BLaER1 treated with 17β-estradiol and CSF1 and Interleukin-3, amounts not matched to agents 10 nM and 100 nM (cell line): ENCODE data around the gene AP1G2.
A peak's percentile ranks its signal among the peaks of the same experiment; 100 is the strongest.

Experiments used
- H3K27ac ChIP-seq, 11 experiments: shearing (Covaris generic); formaldehyde crosslinking; 2 replicates each; pipeline ENCODE4 v1.8.1; 2022
- H3K27me3 ChIP-seq, 11 experiments: shearing (Covaris generic); formaldehyde crosslinking; 2 replicates each; pipeline ENCODE4 v1.8.1; 2022
- H3K36me3 ChIP-seq, 11 experiments: shearing (Covaris generic); formaldehyde crosslinking; 2 replicates each; pipeline ENCODE4 v1.8.1; 2022
- H3K4me1 ChIP-seq, 10 experiments: shearing (Covaris generic); formaldehyde crosslinking; 2 replicates each; pipeline ENCODE4 v1.8.1; 2022
- H3K4me2 ChIP-seq, 11 experiments: shearing (Covaris generic); formaldehyde crosslinking; 2 replicates each; pipeline ENCODE4 v1.8.1; 2022
- H3K4me3 ChIP-seq, 10 experiments: shearing (Covaris generic); formaldehyde crosslinking; 2 replicates each; pipeline ENCODE4 v1.8.1; 2022
- H3K9ac ChIP-seq, 11 experiments: shearing (Covaris generic); formaldehyde crosslinking; 2 replicates each; pipeline ENCODE4 v1.8.1; 2022
- H3K9me3 ChIP-seq, 11 experiments: shearing (Covaris generic); formaldehyde crosslinking; replicated peaks in 1 of 11; 2 replicates each; pipeline ENCODE4 v1.8.1; 2022
- H4K20me1 ChIP-seq, 11 experiments: shearing (Covaris generic); formaldehyde crosslinking; 2 replicates each; pipeline ENCODE4 v1.8.1; 2022
- Cebpa-rat ChIP-seq, 11 experiments: shearing (Covaris generic); IDR thresholded peaks; 2 replicates each; pipeline ENCODE4 v1.8.1; 2022

The AP1G2 gene

GRCh38 chr14:23535943-23536342, 31.6 kb downstream of the AP1G2 start:
- peaks cover 6 to 18% (median 13%) of the 10 kb centered on the region in 10 experiments for H3K4me1 ChIP-seq
- no peak overlapping the region for H3K9ac ChIP-seq
- no peaks in the 10 kb centered on the region for H4K20me1 ChIP-seq
- no peak overlapping the region for H3K4me2 ChIP-seq
- peaks cover 0 to 28% (median 0%) of the 10 kb centered on the region in 11 experiments; a peak in 8 of 22 replicates for H3K36me3 ChIP-seq
- H3K27ac ChIP-seq, result no peak overlapping the region
- no peaks in the 10 kb centered on the region for H3K9me3 ChIP-seq
- H3K4me3 ChIP-seq, result no peak overlapping the region
- no peaks in the 10 kb centered on the region for H3K27me3 ChIP-seq
- no peak for TF ChIP-seq Cebpa-rat (IDR thresholded peaks at IDR 0.05)

- H3K4me3 ChIP-seq, result no peak overlapping the region
- no peak overlapping the region for H3K27ac ChIP-seq
- H3K4me2 ChIP-seq, result no peak overlapping the region
- H3K9ac ChIP-seq, result no peak overlapping the region
- H3K36me3 ChIP-seq, result peaks cover 0 to 28% (median 0%) of the 10 kb centered on the region in 11 experiments; a peak in 8 of 22 replicates
- H3K4me1 ChIP-seq, result peaks cover 18 to 30% (median 26%) of the 10 kb centered on the region in 10 experiments
- H3K27me3 ChIP-seq, result no peaks in the 10 kb centered on the region
- TF ChIP-seq Cebpa-rat (IDR thresholded peaks at IDR 0.05), result no peak
- H4K20me1 ChIP-seq, result no peaks in the 10 kb centered on the region
- no peaks in the 10 kb centered on the region for H3K9me3 ChIP-seq
These were observed 33.7 kb downstream of the AP1G2 start for GRCh38 chr14:23533652-23534435.

DNA sequence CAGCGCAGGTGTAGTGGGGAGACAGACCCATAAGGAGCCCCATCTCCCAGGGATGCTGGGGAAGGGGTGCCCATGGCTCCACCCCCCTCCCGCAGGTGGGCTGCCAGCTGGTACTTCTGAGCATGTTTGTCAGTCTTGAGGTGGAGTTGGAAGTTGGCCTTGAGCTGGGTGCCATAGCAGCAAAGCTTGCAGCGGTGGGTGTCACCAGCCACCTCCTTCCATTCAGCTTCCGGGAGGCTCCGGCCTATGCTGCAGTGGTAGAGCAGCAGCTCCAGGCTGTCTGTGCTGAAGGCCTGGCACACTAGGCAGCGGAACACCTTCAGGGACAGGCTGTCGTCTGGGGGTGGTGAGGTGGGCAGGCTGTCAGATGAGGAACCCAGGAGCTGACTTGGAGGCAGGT, 34.9 kb downstream of the AP1G2 start:
- H3K27me3 ChIP-seq, result no peaks in the 10 kb centered on the region
- H3K4me1 ChIP-seq, result peaks cover 18 to 27% (median 23%) of the 10 kb centered on the region in 10 experiments
- H3K4me2 ChIP-seq, result no peak overlapping the region
- no peaks in the 10 kb centered on the region for H4K20me1 ChIP-seq
- no peak overlapping the region for H3K9ac ChIP-seq
- no peak overlapping the region for H3K27ac ChIP-seq
- no peak overlapping the region for H3K4me3 ChIP-seq
- H3K36me3 ChIP-seq, result peaks cover 0 to 28% (median 0%) of the 10 kb centered on the region in 11 experiments; a peak in 8 of 22 replicates
- no peak for TF ChIP-seq Cebpa-rat (IDR thresholded peaks at IDR 0.05)
- no peaks in the 10 kb centered on the region for H3K9me3 ChIP-seq

GRCh38 chr14:23531391-23531790, 36.2 kb downstream of the AP1G2 start:
- H3K27me3 ChIP-seq, result no peaks in the 10 kb centered on the region
- H4K20me1 ChIP-seq, result peaks cover 0 to 5% (median 0%) of the 10 kb centered on the region in 11 experiments; a peak in 1 of 22 replicates
- H3K9me3 ChIP-seq, result no peaks in the 10 kb centered on the region
- peaks cover 0 to 28% (median 4%) of the 10 kb centered on the region in 11 experiments; a peak in 10 of 22 replicates for H3K36me3 ChIP-seq
- H3K9ac ChIP-seq, result peak overlapping the region in 4 of 11 experiments; percentile 12 to 36 (median 22); a peak in 1 of 22 replicates
- H3K4me2 ChIP-seq, result peak overlapping the region; percentile 57 to 90 (median 83); a peak in 21 of 22 replicates
- no peak overlapping the region for H3K4me3 ChIP-seq
- peak overlapping the region in 8 of 11 experiments; percentile 28 to 67 (median 58); a peak in 9 of 22 replicates for H3K27ac ChIP-seq
- TF ChIP-seq Cebpa-rat (IDR thresholded peaks at IDR 0.05), result no peak
- H3K4me1 ChIP-seq, result peaks cover 18 to 22% (median 21%) of the 10 kb centered on the region in 10 experiments

DNA sequence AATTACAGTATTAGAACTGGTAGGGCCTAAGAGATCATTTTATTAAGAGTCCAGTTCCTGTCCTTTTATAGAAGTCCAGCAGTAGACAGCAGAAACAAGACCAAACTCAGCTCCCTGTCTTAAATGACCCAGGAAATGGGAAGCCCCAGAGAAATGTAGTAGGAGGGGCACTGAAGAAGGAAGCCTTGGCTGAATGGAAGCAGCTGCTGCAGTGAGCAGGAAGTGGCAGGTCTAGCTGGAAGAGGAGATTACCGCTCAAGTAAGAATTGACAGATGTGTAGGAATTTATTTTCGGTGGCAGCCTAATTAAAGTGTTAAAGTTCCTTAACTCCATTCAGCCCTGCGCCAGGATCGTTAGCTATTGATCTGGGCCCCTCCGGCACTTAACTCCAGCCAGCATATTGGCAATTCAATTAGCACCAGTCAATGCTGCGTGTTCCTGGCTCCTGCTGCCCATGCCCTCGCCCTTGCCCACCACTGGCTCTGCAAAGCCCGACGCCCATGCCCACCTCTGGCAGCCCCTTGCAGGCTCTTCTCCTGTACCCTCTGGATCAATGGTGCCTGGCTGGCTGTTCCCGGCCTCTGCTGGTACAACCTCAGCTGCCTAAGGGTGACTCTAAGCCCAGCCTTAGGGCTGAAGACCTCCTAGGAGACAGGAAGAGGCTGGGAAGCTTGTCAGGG, 37.1 kb downstream of the AP1G2 start:
- Histone ChIP-seq H3K4me2 (peak overlapping the region; percentile 57 to 90 (median 83)), H3K4me1 (peaks cover 18 to 22% (median 21%) of the 10 kb centered on the region in 10 experiments), H4K20me1 (peaks cover 0 to 9% (median 0%) of the 10 kb centered on the region in 11 experiments; a peak in 1 of 22 replicates), H3K9ac (peak overlapping the region in 6 of 11 experiments; percentile 12 to 38 (median 25); a peak in 3 of 22 replicates), H3K27ac (peak overlapping the region in 10 of 11 experiments; percentile 28 to 67 (median 56); a peak in 19 of 22 replicates), H3K4me3 (no peak overlapping the region), H3K9me3 (no peaks in the 10 kb centered on the region), H3K36me3 (peaks cover 0 to 36% (median 8%) of the 10 kb centered on the region in 11 experiments; a peak in 10 of 22 replicates), H3K27me3 (no peaks in the 10 kb centered on the region)
- TF ChIP-seq Cebpa-rat (IDR thresholded peaks at IDR 0.05), result no peak

DNA sequence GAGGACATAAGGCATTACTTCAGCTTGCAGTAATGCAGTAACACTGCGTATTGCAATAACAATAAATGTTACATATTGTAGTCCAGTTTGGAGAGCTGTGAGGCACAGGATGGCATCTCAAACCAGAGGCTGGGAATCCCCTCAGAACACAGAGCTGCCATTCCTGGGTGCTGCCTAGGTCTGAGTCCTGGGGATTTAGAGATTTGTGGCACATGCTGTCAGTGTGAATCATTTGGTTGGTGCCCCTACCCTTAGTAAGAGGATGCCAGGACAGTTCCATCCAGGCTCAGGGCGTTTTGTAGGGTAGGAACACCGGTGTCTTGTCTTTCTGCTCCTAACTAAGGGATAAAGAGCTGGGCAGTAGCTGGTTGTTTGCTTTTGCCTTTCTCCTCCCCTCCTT, 38.6 kb downstream of the AP1G2 start:
- H3K4me1 ChIP-seq, result peaks cover 18 to 22% (median 21%) of the 10 kb centered on the region in 10 experiments
- H3K27me3 ChIP-seq, result no peaks in the 10 kb centered on the region
- no peak overlapping the region for H3K4me3 ChIP-seq
- H3K27ac ChIP-seq, result peak overlapping the region in 1 of 11 experiments; percentile 67; a peak in 1 of 22 replicates
- H3K4me2 ChIP-seq, result no peak overlapping the region
- TF ChIP-seq Cebpa-rat (IDR thresholded peaks at IDR 0.05), result no peak
- H3K9me3 ChIP-seq, result no peaks in the 10 kb centered on the region
- H3K36me3 ChIP-seq, result peaks cover 0 to 27% (median 8%) of the 10 kb centered on the region in 11 experiments; a peak in 10 of 22 replicates
- no peak overlapping the region for H3K9ac ChIP-seq
- peaks cover 0 to 9% (median 0%) of the 10 kb centered on the region in 11 experiments; a peak in 1 of 22 replicates for H4K20me1 ChIP-seq

- H3K9ac ChIP-seq, result no peak overlapping the region
- H3K4me3 ChIP-seq, result no peak overlapping the region
- no peak overlapping the region for H3K4me2 ChIP-seq
- peaks cover 18 to 25% (median 21%) of the 10 kb centered on the region in 10 experiments for H3K4me1 ChIP-seq
- H4K20me1 ChIP-seq, result peaks cover 0 to 9% (median 0%) of the 10 kb centered on the region in 11 experiments; a peak in 1 of 22 replicates
- no peak for TF ChIP-seq Cebpa-rat (IDR thresholded peaks at IDR 0.05)
- H3K36me3 ChIP-seq, result peaks cover 0 to 24% (median 8%) of the 10 kb centered on the region in 11 experiments; a peak in 9 of 22 replicates
- H3K27me3 ChIP-seq, result no peaks in the 10 kb centered on the region
- no peaks in the 10 kb centered on the region for H3K9me3 ChIP-seq
- no peak overlapping the region for H3K27ac ChIP-seq
These were observed 39.0 kb downstream of the AP1G2 start for GRCh38 chr14:23528555-23528954.

GRCh38 chr14:23525611-23526010, 42.0 kb downstream of the AP1G2 start:
- Histone ChIP-seq H3K4me1 (peaks cover 9 to 14% (median 10%) of the 10 kb centered on the region in 10 experiments), H3K9ac (no peak overlapping the region), H3K27me3 (no peaks in the 10 kb centered on the region), H3K36me3 (peaks cover 0 to 16% (median 8%) of the 10 kb centered on the region in 11 experiments; a peak in 8 of 22 replicates), H3K27ac (no peak overlapping the region), H3K9me3 (no peaks in the 10 kb centered on the region), H3K4me3 (no peak overlapping the region), H4K20me1 (peaks cover 0 to 9% (median 0%) of the 10 kb centered on the region in 11 experiments; a peak in 1 of 22 replicates), H3K4me2 (no peak overlapping the region)
- TF ChIP-seq Cebpa-rat (IDR thresholded peaks at IDR 0.05), result no peak

GRCh38 chr14:23524954-23525353, 42.6 kb downstream of the AP1G2 start:
- no peak overlapping the region for H3K4me3 ChIP-seq
- no peak for TF ChIP-seq Cebpa-rat (IDR thresholded peaks at IDR 0.05)
- peaks cover 0 to 9% (median 0%) of the 10 kb centered on the region in 11 experiments; a peak in 1 of 22 replicates for H4K20me1 ChIP-seq
- H3K27me3 ChIP-seq, result no peaks in the 10 kb centered on the region
- peaks cover 0 to 16% (median 8%) of the 10 kb centered on the region in 11 experiments; a peak in 8 of 22 replicates for H3K36me3 ChIP-seq
- no peak overlapping the region for H3K9ac ChIP-seq
- no peaks in the 10 kb centered on the region for H3K9me3 ChIP-seq
- no peak overlapping the region for H3K4me2 ChIP-seq
- no peak overlapping the region for H3K27ac ChIP-seq
- H3K4me1 ChIP-seq, result peaks cover 2 to 7% (median 4%) of the 10 kb centered on the region in 10 experiments; a peak in 18 of 20 replicates
